NCI-H1048 (cell line): ENCODE measurements around the gene UNC79.

Source experiments
- DNase-seq: peaks from one replicate; lab custom pipeline; 2025; lab: John Stamatoyannopoulos, UW

Gene UNC79

DNA sequence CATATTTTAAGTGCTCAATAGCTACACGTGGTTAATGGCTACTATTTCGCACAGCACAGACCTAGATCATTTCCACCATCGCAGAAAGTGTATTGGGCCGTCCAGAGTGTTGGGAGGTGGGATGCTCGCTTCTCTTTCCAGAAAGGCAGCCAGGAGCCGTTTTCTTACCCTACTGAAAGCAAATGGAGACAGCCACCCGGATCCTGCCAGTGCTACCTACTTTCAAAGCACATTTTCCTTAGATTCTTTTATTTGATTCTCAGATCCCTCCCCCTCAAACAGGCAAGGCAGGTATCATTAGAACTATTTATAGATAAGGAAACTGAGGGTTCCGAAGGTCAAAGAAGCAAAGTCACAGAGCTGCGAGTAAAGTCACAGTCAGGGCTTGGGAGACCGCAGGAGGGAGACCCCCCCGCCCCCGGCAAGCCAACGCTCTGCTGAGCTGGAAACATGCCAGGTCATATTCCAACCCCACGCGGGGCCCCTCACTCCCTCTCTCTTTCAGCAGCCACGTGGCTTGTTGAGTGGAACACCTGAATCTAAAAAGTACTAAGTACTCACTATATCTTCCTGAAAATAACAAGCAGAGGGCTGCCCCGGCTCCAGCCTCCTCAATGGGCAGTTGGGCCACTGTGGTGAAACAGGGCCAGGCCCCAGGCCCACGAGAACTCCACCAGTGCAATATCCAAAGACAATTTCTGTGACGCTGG, 321.4 kb downstream of the UNC79 start:
- DNase-seq: no peak

DNA sequence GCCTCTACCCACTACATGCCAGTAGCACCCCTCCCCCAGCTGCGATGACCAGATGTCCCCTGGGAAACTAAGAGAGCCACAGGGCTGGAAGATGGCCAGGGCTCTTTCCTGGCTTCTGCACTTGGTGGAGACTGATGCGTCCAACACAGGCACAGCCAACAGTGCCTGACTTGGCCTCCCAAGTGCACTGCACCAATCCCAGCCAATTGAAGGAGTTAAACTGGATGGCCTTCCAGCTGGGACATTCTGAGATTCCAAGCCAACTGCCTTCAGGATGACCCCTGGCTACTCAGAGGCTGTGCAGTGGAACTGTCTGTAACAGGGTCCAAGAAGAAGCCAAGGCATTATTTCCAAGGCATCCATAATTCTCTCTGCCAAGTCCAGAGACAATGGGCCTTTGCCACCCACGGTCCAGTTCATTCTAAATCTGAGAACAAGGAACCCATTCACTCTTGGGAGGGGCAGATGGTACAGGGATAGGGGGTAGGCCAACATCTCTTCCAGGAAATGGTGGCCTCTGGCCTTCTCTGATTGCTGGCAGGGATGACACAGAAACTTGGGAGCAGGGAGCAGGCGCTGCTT, 322.3 kb downstream of the UNC79 start:
- DNase-seq: no peak

DNA sequence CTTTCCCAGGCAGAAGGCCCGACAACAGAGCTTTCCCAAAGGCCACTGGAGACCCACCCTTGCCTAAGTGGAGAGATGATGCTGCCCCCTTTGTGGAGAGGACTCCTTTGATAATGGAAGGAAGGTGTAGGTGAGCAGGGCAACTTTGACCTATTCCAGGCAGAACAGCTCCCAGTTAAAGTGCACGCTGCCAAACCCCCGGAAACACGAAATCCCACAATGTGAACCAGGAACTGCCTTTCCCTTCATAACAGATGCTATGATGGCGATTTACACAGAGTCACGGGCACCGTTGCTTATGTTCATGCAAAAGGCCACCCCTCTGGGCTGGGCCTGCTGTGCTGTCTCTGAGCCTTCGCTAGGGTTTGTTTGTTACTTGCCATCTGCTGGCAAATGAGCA, 322.9 kb downstream of the UNC79 start:
- DNase-seq: no peak

DNA sequence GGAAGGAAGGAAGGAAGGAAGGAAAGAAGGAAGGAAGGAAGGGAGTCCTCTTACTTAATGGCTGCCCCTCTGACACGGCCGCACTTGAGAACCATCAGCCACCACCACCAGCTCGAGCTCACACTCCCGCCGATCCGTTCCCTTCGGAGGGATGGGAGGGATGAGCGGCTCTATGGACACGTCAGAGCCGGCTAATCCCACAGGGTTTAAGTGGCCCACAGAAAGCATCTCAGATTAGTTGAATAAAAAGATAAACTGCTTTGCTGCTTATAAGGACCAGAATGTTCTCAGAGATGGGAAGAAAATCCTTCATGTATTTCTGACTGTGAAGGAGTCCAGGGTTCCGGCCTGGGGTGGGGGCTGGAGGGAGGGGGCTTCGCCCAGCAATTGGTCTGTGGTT, 326.5 kb downstream of the UNC79 start:
- no peak for DNase-seq
